Fibroblast of lung (primary cell): ENCODE measurements around the gene NRF1. TPM values are rescaled to one million over a fixed set of nuclear protein-coding genes. Genes with fewer than 3 reads are reported as not detected.

Source experiments
- DNase-seq, 2 donors: peaks; one replicate each; pipeline versions ENCODE4 v3.0.0 to v3.0.0-alpha.2; 2010; ENCODE audit warnings: low read depth in 2 of 2
- H2AFZ ChIP-seq: 2 replicates; pipeline ENCODE4 v1.5.1; 2012; ENCODE audit warnings: low read length, control low read depth, inconsistent platforms
- H3K27ac ChIP-seq: 2 replicates; pipeline ENCODE4 v1.5.1; 2011; ENCODE audit warnings: low read length, control low read depth; ENCODE audit not compliant: insufficient read depth
- H3K27me3 ChIP-seq: 2 replicates; pipeline ENCODE4 v1.5.1; 2011; ENCODE audit warnings: mild to moderate bottlenecking, low read length; ENCODE audit not compliant: control insufficient read depth, insufficient read depth
- H3K36me3 ChIP-seq: 2 replicates; pipeline ENCODE4 v1.5.1; 2011; ENCODE audit warnings: low read length; ENCODE audit not compliant: control insufficient read depth, insufficient read depth
- H3K4me1 ChIP-seq: 2 replicates; pipeline ENCODE4 v1.5.1; 2011; ENCODE audit warnings: low read length; ENCODE audit not compliant: control insufficient read depth, insufficient read depth; ENCODE audit errors: extremely low read depth
- H3K4me2 ChIP-seq: 2 replicates; pipeline ENCODE4 v1.5.1; 2011; ENCODE audit warnings: low read length, control low read depth; ENCODE audit not compliant: insufficient read depth; ENCODE audit errors: extremely low read depth
- H3K4me3 ChIP-seq, 4 experiments: fragments of 200-600 bp in 1 of 4; sonication (generic) in 1 of 4; replicated peaks in 1 of 4; 2 replicates each; pipeline ENCODE4 v1.5.1; 2011 to 2016; ENCODE audit warnings: low read length in 4 of 4, low read depth in 3 of 4, mild to moderate bottlenecking in 3 of 4, control low read depth in 2 of 4, inconsistent platforms in 1 of 4, mixed read lengths in 1 of 4; ENCODE audit not compliant: insufficient read depth in 1 of 4; ENCODE audit errors: control extremely low read depth in 1 of 4
- H3K79me2 ChIP-seq: 2 replicates; pipeline ENCODE4 v1.5.1; 2012; ENCODE audit warnings: mild to moderate bottlenecking, low read length, inconsistent platforms; ENCODE audit not compliant: control insufficient read depth, insufficient read depth
- H3K9ac ChIP-seq: 2 replicates; pipeline ENCODE4 v1.5.1; 2011; ENCODE audit warnings: mild to moderate bottlenecking, low read length, control low read depth; ENCODE audit not compliant: insufficient read depth
- H3K9me3 ChIP-seq: 2 replicates; pipeline ENCODE4 v1.5.1; 2012; ENCODE audit warnings: low read depth, low read length; ENCODE audit not compliant: control insufficient read depth, insufficient read depth
- H4K20me1 ChIP-seq: 2 replicates; pipeline ENCODE4 v1.5.1; 2011; ENCODE audit warnings: low read length; ENCODE audit not compliant: control insufficient read depth, insufficient read depth; ENCODE audit errors: extremely low read depth
- EZH2 ChIP-seq: IDR thresholded peaks from 2 replicates; pipeline ENCODE4 v1.5.1; 2012; ENCODE audit warnings: low read length, control low read depth, mild to moderate bottlenecking; ENCODE audit errors: missing control alignments
- polyA plus RNA-seq, 2 donors: library from polyadenylated mRNA; depleted of rRNA in 1 of 2; stranded (reverse) in 1 of 2; unstranded in 1 of 2; fragments of >200 nt; gene quantifications; 2 replicates each; pipeline ENCODE4 v1.2.1, GENCODE V29; 2011 to 2012; ENCODE audit warnings: missing spikeins in 1 of 2
- total RNA-seq: library from RNA; depleted of rRNA; stranded (reverse); fragments of >200 nt; gene quantifications from 2 replicates; pipeline ENCODE4 v1.2.1, GENCODE V29; 2014
- TF ChIP-seq, protein P1 (sequence below), 2 donors: IDR thresholded peaks in 1 of 2; conservative IDR thresholded peaks in 1 of 2; 1 replicate in 1 of 2; 2 replicates in 1 of 2; pipeline ENCODE4 v1.5.1; 2011 to 2012; ENCODE audit warnings: low read length in 2 of 2, control low read depth in 1 of 2, inconsistent platforms in 1 of 2, low read depth in 1 of 2, mild to moderate bottlenecking in 1 of 2

NRF1 gene
- total and polyA plus RNA-seq, 2 donors (not counting 1 experiment from before 2014, with no cell fraction given): 7.3 to 15.5 TPM

DNA sequence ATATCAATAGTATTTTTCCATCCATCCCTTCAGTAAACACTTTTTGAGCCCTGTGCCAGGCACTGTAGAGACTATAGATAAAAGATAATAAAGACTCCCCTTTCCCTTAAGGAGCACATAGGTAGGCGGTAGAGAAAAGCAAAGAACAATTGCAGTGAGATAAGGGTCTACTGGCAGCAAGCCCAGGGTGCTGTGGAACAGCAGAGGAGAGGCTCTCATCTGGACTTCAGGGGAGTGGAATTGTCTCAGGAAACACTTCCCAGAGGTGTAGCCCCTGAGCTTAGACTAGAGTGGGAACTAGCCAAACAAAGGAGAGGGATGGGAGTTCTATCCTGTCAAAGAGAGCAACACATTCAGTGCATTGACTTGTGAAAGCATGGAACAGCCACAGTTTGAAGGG, 102.0 kb downstream of the NRF1 start:
- Histone ChIP-seq H3K4me3 (no peak overlapping the region), H4K20me1 (no peaks in the 10 kb centered on the region), H3K9ac (no peak overlapping the region), H3K79me2 (no peaks in the 10 kb centered on the region), H2AFZ (no peak overlapping the region), H3K27me3 (no peaks in the 10 kb centered on the region), H3K27ac (no peak overlapping the region), H3K4me1 (no peaks in the 10 kb centered on the region), H3K4me2 (no peak overlapping the region), H3K9me3 (no peaks in the 10 kb centered on the region), H3K36me3 (peaks cover 4% of the 10 kb centered on the region)
- DNase-seq: no peak
- TF ChIP-seq, protein P1, sequence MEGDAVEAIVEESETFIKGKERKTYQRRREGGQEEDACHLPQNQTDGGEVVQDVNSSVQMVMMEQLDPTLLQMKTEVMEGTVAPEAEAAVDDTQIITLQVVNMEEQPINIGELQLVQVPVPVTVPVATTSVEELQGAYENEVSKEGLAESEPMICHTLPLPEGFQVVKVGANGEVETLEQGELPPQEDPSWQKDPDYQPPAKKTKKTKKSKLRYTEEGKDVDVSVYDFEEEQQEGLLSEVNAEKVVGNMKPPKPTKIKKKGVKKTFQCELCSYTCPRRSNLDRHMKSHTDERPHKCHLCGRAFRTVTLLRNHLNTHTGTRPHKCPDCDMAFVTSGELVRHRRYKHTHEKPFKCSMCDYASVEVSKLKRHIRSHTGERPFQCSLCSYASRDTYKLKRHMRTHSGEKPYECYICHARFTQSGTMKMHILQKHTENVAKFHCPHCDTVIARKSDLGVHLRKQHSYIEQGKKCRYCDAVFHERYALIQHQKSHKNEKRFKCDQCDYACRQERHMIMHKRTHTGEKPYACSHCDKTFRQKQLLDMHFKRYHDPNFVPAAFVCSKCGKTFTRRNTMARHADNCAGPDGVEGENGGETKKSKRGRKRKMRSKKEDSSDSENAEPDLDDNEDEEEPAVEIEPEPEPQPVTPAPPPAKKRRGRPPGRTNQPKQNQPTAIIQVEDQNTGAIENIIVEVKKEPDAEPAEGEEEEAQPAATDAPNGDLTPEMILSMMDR (conservative IDR thresholded peaks at IDR 0.05 in 1 of 2, IDR thresholded peaks at IDR 0.05 in 1 of 2; ENCODE audit: low read depth in 1 of 2, low read length in 2 of 2): no peak
- no peak for TF ChIP-seq EZH2

DNA sequence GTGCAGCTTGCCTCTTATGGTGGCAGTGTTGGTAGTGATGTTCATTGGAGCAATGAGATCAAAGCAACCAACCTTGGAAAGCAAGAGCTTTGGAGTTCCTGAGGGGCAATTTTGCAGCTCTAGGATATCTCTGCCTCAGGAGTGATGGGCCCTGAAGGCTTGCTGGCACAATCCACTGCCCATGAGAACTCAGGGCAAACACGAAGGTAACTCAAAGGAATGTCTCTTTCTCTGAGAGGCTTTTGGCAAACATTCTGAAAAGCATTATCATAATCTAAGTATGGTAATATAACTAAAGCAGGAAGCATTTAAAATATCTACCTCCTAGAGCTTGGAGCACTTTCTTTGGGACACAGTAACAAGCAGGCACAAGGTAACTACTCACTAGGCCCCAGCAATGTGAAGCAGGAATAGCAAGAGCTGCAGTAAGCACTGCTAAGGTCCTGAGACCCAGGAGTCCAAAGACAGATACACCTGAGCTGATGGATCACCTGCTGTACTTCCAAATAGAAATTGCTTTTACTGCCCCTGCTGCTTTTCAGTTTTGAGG, 103.1 kb downstream of the NRF1 start:
- H3K4me1 ChIP-seq: no peaks in the 10 kb centered on the region
- no peak overlapping the region for H3K4me3 ChIP-seq
- no peaks in the 10 kb centered on the region for H3K9me3 ChIP-seq
- H3K9ac ChIP-seq: no peak overlapping the region
- H3K27ac ChIP-seq: no peak overlapping the region
- H2AFZ ChIP-seq: no peak overlapping the region
- no peak overlapping the region for H3K4me2 ChIP-seq
- no peak for TF ChIP-seq EZH2
- TF ChIP-seq, protein P1 (conservative IDR thresholded peaks at IDR 0.05 in 1 of 2, IDR thresholded peaks at IDR 0.05 in 1 of 2; ENCODE audit: low read depth in 1 of 2, low read length in 2 of 2): no peak
- no peaks in the 10 kb centered on the region for H4K20me1 ChIP-seq
- H3K79me2 ChIP-seq: no peaks in the 10 kb centered on the region
- H3K36me3 ChIP-seq: peaks cover 4% of the 10 kb centered on the region
- H3K27me3 ChIP-seq: no peaks in the 10 kb centered on the region
- peak in 1 of 2 donors; percentile 23 for DNase-seq

- no peaks in the 10 kb centered on the region for H3K79me2 ChIP-seq
- no peaks in the 10 kb centered on the region for H3K27me3 ChIP-seq
- no peak overlapping the region for H3K4me2 ChIP-seq
- H3K4me1 ChIP-seq: no peaks in the 10 kb centered on the region
- H3K27ac ChIP-seq: no peak overlapping the region
- no peak overlapping the region for H3K9ac ChIP-seq
- peak in 1 of 2 donors; percentile 10 for DNase-seq
- no peak overlapping the region for H2AFZ ChIP-seq
- peaks cover 2% of the 10 kb centered on the region for H3K36me3 ChIP-seq
- no peak overlapping the region for H3K4me3 ChIP-seq
- H4K20me1 ChIP-seq: no peaks in the 10 kb centered on the region
- no peaks in the 10 kb centered on the region for H3K9me3 ChIP-seq
- TF ChIP-seq, protein P1 (conservative IDR thresholded peaks at IDR 0.05 in 1 of 2, IDR thresholded peaks at IDR 0.05 in 1 of 2; ENCODE audit: low read depth in 1 of 2, low read length in 2 of 2): no peak
Observed at GRCh38 chr7:129719980-129720732, 108.6 kb downstream of the NRF1 start.
